Breast epithelium (tissue), 4 donors: Measurements from ENCODE around the gene MTRF1L. TPM values are rescaled to one million over a fixed set of nuclear protein-coding genes. Genes with fewer than 3 reads are reported as not detected.
A peak's percentile ranks its signal among the peaks of the same experiment; 100 is the strongest.

Experiments
- DNase-seq, 2 donors: peaks; one replicate each; pipeline ENCODE4 v3.0.0-alpha.2; 2019; ENCODE audit warnings: low spot score in 2 of 2
- H3K27ac ChIP-seq, 2 donors: fragments of 200-600 bp; sonication (generic) in 1 of 2; one replicate each; pipeline ENCODE4 v1.5.1; 2016 to 2019; ENCODE audit warnings: mild to moderate bottlenecking in 1 of 2
- H3K27me3 ChIP-seq, 2 donors: fragments of 200-600 bp; sonication (generic) in 1 of 2; one replicate each; pipeline versions ENCODE4 v1.5.1 to v1.6.0; 2017 to 2019; ENCODE audit warnings: control low read depth in 1 of 2, mild to moderate bottlenecking in 1 of 2
- H3K36me3 ChIP-seq: fragments of 200-600 bp; one replicate; pipeline ENCODE4 v1.5.1; 2019
- H3K4me1 ChIP-seq, 2 donors: fragments of 200-600 bp; sonication (generic); one replicate each; pipeline ENCODE4 v1.5.1; 2016 to 2019; ENCODE audit warnings: control low read depth in 1 of 2
- H3K4me3 ChIP-seq, 3 donors: fragments of 200-600 bp; sonication (generic); 1 replicate in 2 of 3; 2 replicates in 1 of 3; pipeline ENCODE4 v1.5.1; 2016 to 2019; ENCODE audit warnings: mild to moderate bottlenecking in 3 of 3, moderate library complexity in 2 of 3
- H3K9me3 ChIP-seq, 2 donors: fragments of 200-600 bp; sonication (generic) in 1 of 2; one replicate each; pipeline ENCODE4 v1.5.1; 2016 to 2019; ENCODE audit warnings: control low read depth in 1 of 2
- CTCF ChIP-seq, 3 donors: fragments of 450-650 bp; IDR thresholded peaks; one replicate each; pipeline ENCODE4 v1.5.1; 2016 to 2017; ENCODE audit warnings: antibody characterized with exemption in 3 of 3, mild to moderate bottlenecking in 3 of 3, moderate library complexity in 3 of 3
- POLR2A ChIP-seq: fragments of 450-650 bp; IDR thresholded peaks from one replicate; pipeline ENCODE4 v1.6.1; 2016; ENCODE audit warnings: antibody characterized with exemption, mild to moderate bottlenecking, moderate library complexity
- POLR2AphosphoS5 ChIP-seq, 3 donors: sonication (generic); formaldehyde crosslinking; IDR thresholded peaks; one replicate each; pipeline ENCODE4 v1.6.1; 2017; ENCODE audit warnings: antibody characterized with exemption in 3 of 3
- intact Hi-C: fragments of 100-400 bp; cut with DNase I; formaldehyde crosslinking; loops from one replicate; pipeline ENCODE4 v1.15.1; 2023; ENCODE audit warnings: low total_unique reads
- total RNA-seq, 3 donors: library from RNA; depleted of rRNA; stranded (reverse); fragments of >200 nt; gene quantifications; one replicate each; pipeline ENCODE4 v1.1.0, GENCODE V29; 2016

MTRF1L gene
- total RNA-seq, 3 donors from 2014 or later = 13.1 to 19.8 (median 14.6) TPM

DNA sequence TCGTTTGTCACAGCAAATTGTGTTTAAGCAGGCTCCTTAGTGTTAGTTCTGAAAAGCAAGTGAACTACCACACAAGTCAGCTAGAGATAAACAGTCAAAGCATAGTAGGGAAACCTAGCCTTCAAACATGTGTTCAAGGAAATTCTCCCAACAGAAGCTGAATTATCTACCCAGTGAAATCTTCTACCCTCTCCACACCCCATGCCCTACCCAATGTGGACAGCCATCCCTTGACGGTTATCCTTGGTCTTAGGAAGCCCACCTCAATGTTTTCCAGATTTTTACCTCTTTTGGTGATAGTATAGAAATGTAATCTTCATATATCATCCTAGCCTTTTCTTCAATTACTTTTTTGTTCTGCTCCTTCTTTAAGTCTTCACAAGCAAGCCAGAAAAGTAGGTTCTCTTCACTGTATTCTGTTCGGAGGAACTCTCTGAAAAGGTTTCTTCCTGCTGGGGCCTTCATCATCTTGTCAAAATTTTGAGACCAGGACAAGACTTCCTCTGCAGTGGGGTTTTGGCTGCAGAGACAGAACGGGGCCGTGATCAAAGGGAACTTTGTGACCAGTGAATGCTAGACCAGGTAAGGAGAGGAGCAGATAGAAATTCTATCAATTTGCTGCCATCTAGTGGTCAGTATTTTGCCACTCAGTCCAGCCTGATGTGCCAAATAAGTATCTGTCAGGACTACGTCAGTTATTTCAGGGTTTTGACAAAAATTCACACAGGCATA, 21.6 kb upstream of the MTRF1L start:
- DNase-seq = no peak
- intact Hi-C loops = no loop called here
- no peak for TF ChIP-seq POLR2A
- TF ChIP-seq CTCF (IDR thresholded peaks at IDR 0.05) = peak; percentile 43 to 57 (median 53)

GRCh38 chr6:153018355-153018754, 15.8 kb upstream of the MTRF1L start:
- Histone ChIP-seq H3K27me3 (no peaks in the 10 kb centered on the region), H3K36me3 (no peaks in the 10 kb centered on the region), H3K4me3 (no peak overlapping the region), H3K4me1 (no peaks in the 10 kb centered on the region), H3K9me3 (no peaks in the 10 kb centered on the region), H3K27ac (no peak overlapping the region)
- intact Hi-C loops = no loop called here
- TF ChIP-seq CTCF (IDR thresholded peaks at IDR 0.05) = no peak
- no peak for TF ChIP-seq POLR2AphosphoS5 (IDR thresholded peaks at IDR 0.05)
- TF ChIP-seq POLR2A = no peak
- no peak for DNase-seq

More for the DNA sequence above, 21.6 kb upstream of the MTRF1L start:
- H3K27me3 ChIP-seq = no peaks in the 10 kb centered on the region
- H3K4me3 ChIP-seq = no peak overlapping the region
- no peaks in the 10 kb centered on the region for H3K36me3 ChIP-seq
- H3K4me1 ChIP-seq = no peaks in the 10 kb centered on the region
- no peaks in the 10 kb centered on the region for H3K9me3 ChIP-seq
- H3K27ac ChIP-seq = no peak overlapping the region

GRCh38 chr6:153016846-153017245, 14.3 kb upstream of the MTRF1L start:
- no peaks in the 10 kb centered on the region for H3K4me1 ChIP-seq
- intact Hi-C loops = no loop called here
- no peaks in the 10 kb centered on the region for H3K9me3 ChIP-seq
- H3K27ac ChIP-seq = no peak overlapping the region
- H3K4me3 ChIP-seq = no peak overlapping the region
- DNase-seq = no peak
- TF ChIP-seq POLR2A = no peak
- no peak for TF ChIP-seq CTCF (IDR thresholded peaks at IDR 0.05)
- TF ChIP-seq POLR2AphosphoS5 (IDR thresholded peaks at IDR 0.05) = no peak
- no peaks in the 10 kb centered on the region for H3K36me3 ChIP-seq
- H3K27me3 ChIP-seq = no peaks in the 10 kb centered on the region

DNA sequence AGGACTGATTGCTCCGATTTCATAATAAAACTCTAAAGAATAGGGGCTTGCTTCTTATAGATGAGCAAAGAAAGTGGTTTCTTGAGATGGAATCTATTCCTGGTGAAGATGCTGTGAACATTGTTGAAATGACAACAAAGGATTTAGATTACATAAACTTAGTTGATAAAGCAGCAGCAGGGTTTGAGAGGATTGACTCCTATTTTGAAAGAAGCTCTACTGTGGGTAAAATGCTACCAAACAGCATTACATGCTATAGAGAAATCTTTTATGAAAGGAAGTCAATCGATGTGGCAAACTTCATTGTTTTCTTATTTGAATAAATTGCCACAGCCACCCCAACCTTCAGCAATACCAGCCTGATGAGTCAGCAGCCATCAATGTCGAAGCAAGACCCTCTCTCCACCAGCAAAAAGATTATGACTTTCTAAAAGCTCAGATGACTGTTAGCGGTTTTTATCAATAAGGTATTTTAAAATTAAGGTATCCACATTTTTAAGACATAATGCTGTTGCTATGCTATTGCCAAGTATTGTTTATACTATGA, 12.7 kb upstream of the MTRF1L start:
- Histone ChIP-seq H3K4me3 (no peak overlapping the region), H3K4me1 (no peaks in the 10 kb centered on the region), H3K9me3 (no peaks in the 10 kb centered on the region), H3K27me3 (no peaks in the 10 kb centered on the region), H3K27ac (no peak overlapping the region), H3K36me3 (no peaks in the 10 kb centered on the region)
- no peak for TF ChIP-seq CTCF (IDR thresholded peaks at IDR 0.05)
- no peak for TF ChIP-seq POLR2A
- no peak for TF ChIP-seq POLR2AphosphoS5 (IDR thresholded peaks at IDR 0.05)
- no peak for DNase-seq
- intact Hi-C loops = no loop called here

DNA sequence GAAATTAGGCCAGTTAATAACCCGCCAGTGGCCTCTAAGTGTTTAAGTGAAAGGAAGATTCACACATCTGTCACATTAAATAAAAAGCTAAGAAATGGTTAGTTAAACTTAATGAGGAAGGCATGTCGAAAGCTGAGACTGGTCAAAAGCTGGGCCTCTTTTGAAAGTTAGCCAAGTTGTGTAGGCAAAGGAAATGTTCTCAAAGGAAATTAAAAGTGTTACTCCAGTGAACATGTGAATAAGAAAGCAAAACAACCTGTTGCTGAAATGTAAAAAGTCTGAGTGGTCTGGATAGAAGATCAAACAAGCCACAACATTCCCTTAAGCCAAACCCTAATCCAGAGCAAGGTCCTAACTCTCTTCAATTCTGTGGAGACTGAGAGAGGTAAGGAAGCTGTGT, 10.9 kb upstream of the MTRF1L start:
- no peaks in the 10 kb centered on the region for H3K36me3 ChIP-seq
- no peaks in the 10 kb centered on the region for H3K9me3 ChIP-seq
- DNase-seq = no peak
- H3K27ac ChIP-seq = no peak overlapping the region
- no peaks in the 10 kb centered on the region for H3K27me3 ChIP-seq
- TF ChIP-seq POLR2AphosphoS5 (IDR thresholded peaks at IDR 0.05) (no peak), POLR2A (no peak)
- intact Hi-C loops = no loop called here
- H3K4me3 ChIP-seq = no peak overlapping the region
- no peaks in the 10 kb centered on the region for H3K4me1 ChIP-seq
